ENCODE results near the gene CPNE5.

Gene CPNE5

DNA sequence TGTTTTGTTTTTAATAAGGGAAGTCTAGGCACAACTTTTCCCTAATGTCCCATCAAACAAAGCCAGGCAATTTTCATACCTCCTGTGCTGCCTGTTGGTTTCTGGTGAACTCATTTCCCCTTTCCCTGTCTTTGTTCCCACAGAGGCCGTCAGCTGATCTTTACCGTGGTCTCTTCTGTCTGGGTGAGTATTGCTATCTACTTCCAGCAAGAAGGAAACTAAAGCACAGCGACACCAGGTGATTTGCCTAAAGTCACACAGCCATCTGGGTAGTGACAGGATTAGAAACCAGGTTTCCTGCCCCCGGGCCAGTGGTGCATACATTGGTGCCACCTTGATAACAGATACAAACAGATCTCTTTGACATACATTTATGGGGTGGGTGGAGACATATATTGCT is 82.0 kb downstream of the CPNE5 start:
- Histone ChIP-seq H3K9me3 (ENCODE audit: severe bottlenecking) (no peaks in the 10 kb centered on the region), H3K4me3 (ENCODE audit: severe bottlenecking) (no peak overlapping the region), H3K4me1 (ENCODE audit: insufficient read depth, poor library complexity, severe bottlenecking) (peaks cover 14% of the 10 kb centered on the region), H3K27ac (ENCODE audit: poor library complexity, severe bottlenecking) (no peak overlapping the region), H3K36me3 (ENCODE audit: low read depth) (no peaks in the 10 kb centered on the region), H3K27me3 (ENCODE audit: insufficient read depth, poor library complexity, severe bottlenecking) (no peaks in the 10 kb centered on the region)
- ATAC-seq (ENCODE audit: low read depth), result no peak
- TF ChIP-seq, protein P1, sequence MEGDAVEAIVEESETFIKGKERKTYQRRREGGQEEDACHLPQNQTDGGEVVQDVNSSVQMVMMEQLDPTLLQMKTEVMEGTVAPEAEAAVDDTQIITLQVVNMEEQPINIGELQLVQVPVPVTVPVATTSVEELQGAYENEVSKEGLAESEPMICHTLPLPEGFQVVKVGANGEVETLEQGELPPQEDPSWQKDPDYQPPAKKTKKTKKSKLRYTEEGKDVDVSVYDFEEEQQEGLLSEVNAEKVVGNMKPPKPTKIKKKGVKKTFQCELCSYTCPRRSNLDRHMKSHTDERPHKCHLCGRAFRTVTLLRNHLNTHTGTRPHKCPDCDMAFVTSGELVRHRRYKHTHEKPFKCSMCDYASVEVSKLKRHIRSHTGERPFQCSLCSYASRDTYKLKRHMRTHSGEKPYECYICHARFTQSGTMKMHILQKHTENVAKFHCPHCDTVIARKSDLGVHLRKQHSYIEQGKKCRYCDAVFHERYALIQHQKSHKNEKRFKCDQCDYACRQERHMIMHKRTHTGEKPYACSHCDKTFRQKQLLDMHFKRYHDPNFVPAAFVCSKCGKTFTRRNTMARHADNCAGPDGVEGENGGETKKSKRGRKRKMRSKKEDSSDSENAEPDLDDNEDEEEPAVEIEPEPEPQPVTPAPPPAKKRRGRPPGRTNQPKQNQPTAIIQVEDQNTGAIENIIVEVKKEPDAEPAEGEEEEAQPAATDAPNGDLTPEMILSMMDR (IDR thresholded peaks at IDR 0.05; ENCODE audit: poor library complexity, severe bottlenecking), result no peak
- no peak for DNase-seq (ENCODE audit: low spot score)

DNA sequence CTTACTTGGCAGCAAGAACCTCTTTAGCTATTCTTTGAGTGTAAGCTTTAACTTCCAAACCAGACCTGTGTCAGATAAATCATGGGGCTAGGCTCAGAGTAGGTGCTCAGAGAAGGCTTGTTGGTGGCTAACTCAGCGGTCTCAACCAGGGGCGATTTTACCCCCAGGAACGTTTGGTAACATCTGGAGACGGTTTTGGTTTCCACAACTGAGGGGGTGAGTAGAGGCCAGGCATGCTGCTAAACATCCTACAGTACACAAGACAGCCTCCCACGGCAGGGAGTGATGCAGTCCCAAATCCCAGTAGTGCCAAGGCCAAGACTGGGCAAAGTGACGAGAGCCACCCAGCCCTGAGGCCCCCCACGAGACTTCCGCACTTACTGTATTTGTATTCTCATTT is 82.5 kb downstream of the CPNE5 start:
- DNase-seq (ENCODE audit: low spot score) (no peak), ATAC-seq (ENCODE audit: low read depth) (no peak)
- Histone ChIP-seq H3K27ac (ENCODE audit: poor library complexity, severe bottlenecking) (no peak overlapping the region), H3K27me3 (ENCODE audit: insufficient read depth, poor library complexity, severe bottlenecking) (no peaks in the 10 kb centered on the region), H3K4me1 (ENCODE audit: insufficient read depth, poor library complexity, severe bottlenecking) (peaks cover 19% of the 10 kb centered on the region), H3K36me3 (ENCODE audit: low read depth) (no peaks in the 10 kb centered on the region), H3K9me3 (ENCODE audit: severe bottlenecking) (no peaks in the 10 kb centered on the region), H3K4me3 (ENCODE audit: severe bottlenecking) (no peak overlapping the region)
- TF ChIP-seq, protein P1 (IDR thresholded peaks at IDR 0.05; ENCODE audit: poor library complexity, severe bottlenecking), result no peak

DNA sequence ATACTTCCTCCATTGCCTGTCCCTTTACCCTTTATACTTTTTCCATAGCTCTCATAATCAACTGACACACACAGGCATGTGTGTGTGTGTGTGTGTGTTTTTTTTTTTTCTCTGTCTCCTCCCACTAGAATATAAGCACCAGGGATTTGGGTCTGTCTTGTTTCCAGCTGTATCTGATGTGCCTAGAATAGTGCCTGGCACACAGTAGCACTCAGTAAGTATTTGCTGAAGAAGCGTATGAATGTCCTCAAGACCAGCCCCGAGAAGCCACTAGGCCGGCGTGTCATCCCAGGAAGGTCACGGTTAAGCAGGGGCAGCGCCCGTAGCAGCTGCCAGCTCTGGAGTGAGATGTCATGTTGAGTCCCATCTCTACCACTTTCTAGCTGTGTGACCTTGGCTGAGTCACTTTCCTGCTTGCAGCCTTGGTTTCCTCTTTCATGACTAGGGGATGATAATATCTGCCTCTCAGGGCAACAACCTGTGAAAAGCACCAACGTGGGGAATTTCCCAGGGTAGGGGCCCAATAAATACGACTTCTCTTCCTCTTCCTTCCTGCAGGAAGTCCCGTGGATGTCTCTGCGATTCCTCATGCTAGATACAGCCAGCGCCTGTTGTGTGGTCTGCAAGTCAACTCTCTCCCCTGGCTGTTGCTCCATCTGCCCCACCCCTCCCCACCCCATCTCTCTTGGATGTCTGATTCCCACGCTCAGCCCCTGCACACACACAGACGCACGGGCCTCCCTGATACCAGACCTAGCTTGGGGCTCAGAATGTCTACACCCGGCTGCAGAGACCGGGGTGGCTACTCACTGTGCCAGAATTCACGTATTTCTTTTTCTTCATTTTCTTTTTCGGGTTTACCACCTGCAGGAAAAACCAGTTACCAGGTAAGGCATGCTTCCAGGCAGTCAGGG is 83.6 kb downstream of the CPNE5 start:
- TF ChIP-seq, protein P1 (IDR thresholded peaks at IDR 0.05; ENCODE audit: poor library complexity, severe bottlenecking), result no peak
- Histone ChIP-seq H3K4me1 (ENCODE audit: insufficient read depth, poor library complexity, severe bottlenecking) (peaks cover 20% of the 10 kb centered on the region), H3K36me3 (ENCODE audit: low read depth) (no peaks in the 10 kb centered on the region), H3K27ac (ENCODE audit: poor library complexity, severe bottlenecking) (no peak overlapping the region), H3K9me3 (ENCODE audit: severe bottlenecking) (no peaks in the 10 kb centered on the region), H3K27me3 (ENCODE audit: insufficient read depth, poor library complexity, severe bottlenecking) (no peaks in the 10 kb centered on the region), H3K4me3 (ENCODE audit: severe bottlenecking) (no peak overlapping the region)
- DNase-seq (ENCODE audit: low spot score) (no peak), ATAC-seq (ENCODE audit: low read depth) (no peak; the same call in 2 of the 3 replicates)

DNA sequence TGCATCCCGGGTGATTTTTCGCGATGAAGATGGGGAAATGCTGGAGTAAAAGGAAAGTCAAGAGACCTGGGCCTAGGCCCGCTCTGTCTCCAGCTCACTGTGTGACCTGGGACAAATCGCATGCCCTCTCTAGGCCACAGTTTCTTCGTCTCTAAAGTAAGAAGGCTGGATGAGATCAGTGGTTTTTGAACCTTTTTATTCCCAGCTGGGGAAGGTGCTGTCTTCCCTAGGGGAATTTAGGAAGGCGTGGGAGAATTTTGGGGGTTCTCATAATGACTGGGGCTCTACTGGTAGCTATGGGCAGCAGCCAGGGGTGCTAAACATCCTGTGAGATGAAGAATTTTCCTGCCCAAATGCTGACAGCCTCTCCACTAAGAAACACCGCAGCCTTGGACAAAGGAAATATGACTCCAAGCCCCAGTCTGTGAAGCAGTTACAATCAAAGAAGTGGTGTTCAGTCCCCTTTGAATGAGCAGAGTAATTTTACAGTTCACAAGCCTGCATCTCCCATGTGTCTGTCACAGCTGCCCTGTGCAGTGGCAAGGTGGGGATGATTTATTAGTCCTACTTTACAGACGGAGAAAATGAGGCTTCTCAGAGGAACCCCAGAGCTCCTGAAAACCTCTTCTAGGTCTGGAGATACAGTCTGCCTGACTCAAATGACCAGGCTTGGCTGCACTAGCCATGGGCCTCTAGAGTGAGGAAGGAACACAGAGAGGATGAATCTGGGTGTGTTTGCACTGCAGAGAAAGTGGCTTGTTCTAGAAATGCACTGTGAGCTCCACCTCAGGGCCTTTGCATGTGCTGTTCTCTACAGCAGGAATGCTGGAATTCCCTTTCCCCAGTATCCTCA is 84.4 kb downstream of the CPNE5 start:
- peaks cover 20% of the 10 kb centered on the region for H3K4me1 ChIP-seq (ENCODE audit: insufficient read depth, poor library complexity, severe bottlenecking)
- no peaks in the 10 kb centered on the region for H3K36me3 ChIP-seq (ENCODE audit: low read depth)
- no peaks in the 10 kb centered on the region for H3K27me3 ChIP-seq (ENCODE audit: insufficient read depth, poor library complexity, severe bottlenecking)
- H3K9me3 ChIP-seq (ENCODE audit: severe bottlenecking), result no peaks in the 10 kb centered on the region
- no peak overlapping the region for H3K27ac ChIP-seq (ENCODE audit: poor library complexity, severe bottlenecking)
- no peak overlapping the region for H3K4me3 ChIP-seq (ENCODE audit: severe bottlenecking)
- TF ChIP-seq, protein P1 (IDR thresholded peaks at IDR 0.05; ENCODE audit: poor library complexity, severe bottlenecking), result no peak
- ATAC-seq (ENCODE audit: low read depth), result no peak
- DNase-seq (ENCODE audit: low spot score), result no peak

All from RWPE2 (cell line).